WTC11 (cell line): Measurements from ENCODE around the gene NECTIN4.

Source experiments
- CREB1 ChIP-seq: sonication (generic); formaldehyde crosslinking; IDR thresholded peaks from 2 replicates; pipeline ENCODE4 v1.8.0; 2023; ENCODE audit warnings: mild to moderate bottlenecking, missing genetic modification reagents
- CTCF ChIP-seq: fragments of 200-600 bp; IDR thresholded peaks from 2 replicates; pipeline ENCODE4 v1.8.0; 2022; ENCODE audit warnings: antibody characterized with exemption
- ELF4 ChIP-seq: sonication (generic); formaldehyde crosslinking; IDR thresholded peaks from 2 replicates; pipeline ENCODE4 v1.8.1; 2022; ENCODE audit warnings: low read depth, mild to moderate bottlenecking, moderate library complexity, missing genetic modification reagents
- HMGXB4 ChIP-seq: sonication (generic); formaldehyde crosslinking; IDR thresholded peaks from 2 replicates; pipeline ENCODE4 v1.8.1; 2023; ENCODE audit warnings: mild to moderate bottlenecking, moderate library complexity, missing genetic modification reagents
- MAX ChIP-seq: sonication (generic); formaldehyde crosslinking; IDR thresholded peaks from 2 replicates; pipeline ENCODE4 v1.8.0; 2022; ENCODE audit warnings: mild to moderate bottlenecking, missing genetic modification reagents
- STAT6 ChIP-seq: sonication (generic); formaldehyde crosslinking; conservative IDR thresholded peaks from 2 replicates; pipeline ENCODE4 v1.8.1; 2023; ENCODE audit warnings: mild to moderate bottlenecking, low read depth, missing genetic modification reagents, moderate library complexity
- TCF7 ChIP-seq: sonication (generic); formaldehyde crosslinking; IDR thresholded peaks from 2 replicates; pipeline ENCODE4 v1.8.0; 2022; ENCODE audit warnings: mild to moderate bottlenecking, low read depth, missing genetic modification reagents, moderate library complexity
- ZNF121 ChIP-seq: sonication (generic); formaldehyde crosslinking; IDR thresholded peaks from 2 replicates; pipeline ENCODE4 v1.8.0; 2023; ENCODE audit warnings: missing genetic modification reagents

GRCh38 chr1:161082483-161082882 is 6.9 kb downstream of the NECTIN4 start:
- TF ChIP-seq HMGXB4 (CRISPR knock-in tag): no peak
- no peak for TF ChIP-seq CTCF
- no peak for TF ChIP-seq MAX
- no peak for TF ChIP-seq STAT6 (CRISPR knock-in tag)
- TF ChIP-seq ELF4: no peak
- TF ChIP-seq TCF7 (CRISPR knock-in tag): no peak
- no peak for TF ChIP-seq CREB1 (CRISPR knock-in tag)
- TF ChIP-seq ZNF121 (CRISPR knock-in tag): no peak
